ENCODE data around the gene SSUH2.

GRCh38 chr3:8650583-8651416 lies 6.2 kb upstream of the SSUH2 start:
- TF ChIP-seq CTCF (IDR thresholded peaks at IDR 0.05; ENCODE audit: insufficient read depth, low read length) (no peak), REST (IDR thresholded peaks at IDR 0.05; ENCODE audit: insufficient replicate concordance, low read depth) (no peak), GABPA (IDR thresholded peaks at IDR 0.05; ENCODE audit: low read depth) (no peak), POLR2AphosphoS5 (IDR thresholded peaks at IDR 0.05; ENCODE audit: low read depth) (no peak), SPI1 (IDR thresholded peaks at IDR 0.05; ENCODE audit: borderline replicate concordance, low read depth) (no peak)

All from HL-60 (cell line).